ENCODE measurements around the gene MAJIN.
"Not testable (repeated sequence)": the region's sequence is repeated elsewhere in the genome, so short reads cannot be mapped to it uniquely, and the experiment has no call there.

The MAJIN gene

GRCh38 chr11:64971421-64972233 is at the start of gene MAJIN:
TSS of gene MAJIN (minus strand) at chr11:64972108. CDS start at chr11:64959405, 12,703 bp downstream.
- in situ Hi-C loops (cut with HindIII; ENCODE audit: low sequenced_read_pairs), result no loop called here

- in situ Hi-C loops (cut with HindIII; ENCODE audit: low sequenced_read_pairs), result no loop called here
Observed at GRCh38 chr11:65021509-65021908, 49.6 kb upstream of the MAJIN start.

GRCh38 chr11:65021003-65021402 is 49.1 kb upstream of the MAJIN start:
- in situ Hi-C loops (cut with HindIII; ENCODE audit: low sequenced_read_pairs), result no loop called here

GRCh38 chr11:65019824-65020223 is 47.9 kb upstream of the MAJIN start:
- in situ Hi-C loops (cut with HindIII; ENCODE audit: low sequenced_read_pairs), result no loop called here

DNA sequence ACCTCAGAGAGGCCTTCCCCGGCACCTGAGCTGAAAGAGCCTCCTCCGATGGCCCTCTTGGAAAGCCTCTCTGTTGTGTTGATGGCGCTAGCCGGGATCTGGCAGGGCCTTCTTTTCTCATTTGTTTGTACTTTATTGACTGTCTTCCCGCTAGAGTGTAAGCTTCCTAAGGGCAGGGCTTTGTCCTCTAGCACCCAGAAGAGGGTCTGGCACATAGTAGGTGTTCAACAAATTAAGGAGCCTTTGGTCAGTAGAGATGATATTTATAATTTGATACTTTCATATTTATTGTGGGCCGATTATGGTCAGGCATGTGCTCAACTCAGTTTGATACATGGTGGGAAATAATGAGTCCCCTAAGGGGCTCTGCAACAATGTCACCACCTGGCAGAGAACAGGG is 46.0 kb upstream of the MAJIN start:
- in situ Hi-C loops (cut with HindIII; ENCODE audit: low sequenced_read_pairs), result no loop called here

GRCh38 chr11:65016705-65017104 is 44.8 kb upstream of the MAJIN start:
- in situ Hi-C loops (cut with HindIII; ENCODE audit: low sequenced_read_pairs), result no loop called here

DNA sequence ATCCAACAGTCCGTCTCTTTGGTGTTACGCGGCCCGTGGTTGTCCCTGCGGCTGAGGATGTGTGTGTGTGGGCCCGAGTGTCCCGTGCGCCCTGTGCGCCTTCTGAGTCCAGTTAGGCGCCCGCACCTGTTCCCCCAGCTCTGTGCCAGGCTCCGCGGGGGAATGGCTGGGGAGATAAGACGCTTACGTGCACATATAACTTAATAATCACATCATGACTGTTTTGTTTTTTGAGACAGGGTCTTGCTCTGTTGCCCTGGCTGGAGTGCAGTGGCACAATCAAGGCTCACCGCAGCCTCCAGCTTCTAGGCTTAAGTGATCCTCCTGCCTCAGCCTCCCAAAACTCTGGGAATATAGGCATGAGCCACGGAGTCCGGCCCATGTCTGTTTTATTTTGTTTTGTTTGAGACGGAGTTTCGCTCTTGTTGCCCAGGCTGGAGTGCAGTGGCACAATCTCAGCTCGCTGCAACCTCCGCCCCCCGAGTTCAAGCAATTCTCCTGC is 42.9 kb upstream of the MAJIN start:
- in situ Hi-C loops (cut with HindIII; ENCODE audit: low sequenced_read_pairs), result no loop called here

DNA sequence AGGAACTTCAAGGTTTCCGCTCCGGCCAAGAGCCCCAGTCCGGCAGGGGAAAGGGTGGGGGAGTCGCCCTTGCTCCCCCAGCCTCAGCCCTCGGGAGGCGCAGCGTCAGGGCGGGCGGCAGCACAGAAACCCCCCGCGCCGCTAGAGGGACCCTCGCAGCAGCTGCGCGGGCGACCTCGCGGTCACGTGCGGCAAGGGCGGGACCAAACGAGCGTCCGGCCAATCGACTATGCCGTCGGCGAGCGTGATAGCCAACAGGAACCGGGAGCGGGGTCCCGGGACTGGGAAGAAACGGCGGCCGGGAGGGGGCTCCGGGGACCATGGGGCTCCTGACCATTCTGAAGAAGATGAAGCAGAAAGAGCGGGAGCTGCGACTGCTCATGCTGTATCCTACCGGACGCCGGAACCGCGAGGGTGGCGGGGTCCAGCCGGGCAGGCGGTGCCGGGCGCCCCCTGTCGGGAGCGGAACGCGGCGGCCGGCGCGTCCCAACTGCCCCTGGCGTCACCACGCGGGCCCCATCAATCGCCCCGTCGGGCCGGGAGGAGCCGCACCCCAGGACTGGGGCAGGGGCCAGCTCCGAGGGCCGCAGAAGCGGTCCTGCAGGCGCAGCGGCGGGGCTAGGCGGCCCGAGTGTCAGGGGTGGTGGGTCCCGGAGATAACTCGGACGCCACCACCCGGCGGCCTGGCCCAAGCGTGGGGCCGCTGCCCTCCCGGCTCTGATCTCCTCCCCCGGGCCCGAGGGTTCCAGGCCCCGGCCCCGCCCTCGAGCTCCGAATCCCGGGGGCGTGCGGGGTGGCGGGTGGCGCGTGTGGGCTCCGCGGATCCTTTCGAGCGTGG is 42.2 kb upstream of the MAJIN start, which contains the start of gene ARL2:
Gene ARL2 (plus strand): TSS at position 273 of the 838 bp plus-strand sequence. CDS start 48 bp downstream, at position 321.
- in situ Hi-C loops (cut with HindIII; ENCODE audit: low sequenced_read_pairs), result no loop called here

GRCh38 chr11:65013130-65013887 is 41.4 kb upstream of the MAJIN start:
- in situ Hi-C loops (cut with HindIII; ENCODE audit: low sequenced_read_pairs), result no loop called here

- in situ Hi-C loops (cut with HindIII; ENCODE audit: low sequenced_read_pairs), result no loop called here
Observed at GRCh38 chr11:65008873-65009272, 37.0 kb upstream of the MAJIN start.

DNA sequence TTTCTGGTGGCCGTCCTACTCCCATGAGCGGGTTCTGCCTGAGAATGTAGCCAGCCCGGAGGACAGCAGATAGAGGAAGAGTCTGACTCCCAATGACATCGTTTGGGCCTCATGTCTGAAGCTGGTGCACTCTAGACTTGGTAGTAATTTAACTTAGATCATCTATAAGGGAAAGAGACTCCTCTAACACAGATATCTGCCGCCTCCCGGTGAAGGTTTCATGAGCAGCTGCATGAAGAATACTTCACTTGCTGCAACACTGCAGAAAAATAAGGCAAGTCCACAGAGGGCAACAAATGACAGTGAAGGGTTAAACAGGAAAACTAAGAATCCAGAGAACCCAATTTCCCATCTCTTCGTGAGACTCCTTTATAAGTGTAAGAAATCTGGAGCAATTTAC is 36.1 kb upstream of the MAJIN start:
- in situ Hi-C loops (cut with HindIII; ENCODE audit: low sequenced_read_pairs), result no loop called here

DNA sequence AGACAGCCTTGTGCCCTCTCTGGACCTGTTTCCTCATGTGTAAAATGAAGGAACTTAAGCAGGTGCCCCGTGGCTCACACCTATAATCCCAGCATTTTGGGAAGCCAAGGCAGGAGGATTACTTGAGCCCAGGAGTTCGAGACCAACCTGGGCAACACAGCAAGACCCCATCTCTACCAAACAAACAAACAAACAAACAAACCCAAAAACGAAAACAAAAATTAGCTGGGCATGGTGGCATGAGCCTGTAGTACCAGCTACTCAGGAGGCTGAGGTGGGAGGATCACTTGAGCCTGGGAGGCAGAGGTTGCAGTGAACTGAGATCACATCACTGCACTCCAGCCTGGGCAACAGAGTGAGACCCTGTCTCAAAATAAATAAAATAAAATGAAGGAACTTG is 32.1 kb upstream of the MAJIN start:
- in situ Hi-C loops (cut with HindIII; ENCODE audit: low sequenced_read_pairs), result not testable (repeated sequence)

DNA sequence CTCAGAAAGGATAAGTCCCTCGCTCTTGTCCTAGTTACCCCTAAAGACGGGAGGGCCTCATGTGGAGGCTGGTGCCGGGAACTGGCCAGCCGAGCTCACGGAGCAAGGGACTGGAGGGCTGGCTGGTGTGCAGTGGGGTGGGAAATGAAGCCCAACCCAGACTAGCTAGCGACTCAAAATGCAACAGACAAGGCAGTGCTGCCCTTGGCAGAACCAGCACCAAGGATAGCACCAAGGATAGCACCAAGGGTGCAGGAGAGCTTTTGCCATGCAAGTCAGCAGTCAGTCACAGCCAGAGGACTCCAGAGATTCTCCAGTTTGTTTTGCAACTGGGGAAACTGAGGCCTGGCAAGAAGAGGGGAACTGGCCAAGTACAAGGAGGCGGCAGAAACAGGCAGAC is 31.4 kb upstream of the MAJIN start:
- in situ Hi-C loops (cut with HindIII; ENCODE audit: low sequenced_read_pairs), result no loop called here

- in situ Hi-C loops (cut with HindIII; ENCODE audit: low sequenced_read_pairs), result no loop called here
Observed at GRCh38 chr11:65002706-65003105, 30.8 kb upstream of the MAJIN start.

DNA sequence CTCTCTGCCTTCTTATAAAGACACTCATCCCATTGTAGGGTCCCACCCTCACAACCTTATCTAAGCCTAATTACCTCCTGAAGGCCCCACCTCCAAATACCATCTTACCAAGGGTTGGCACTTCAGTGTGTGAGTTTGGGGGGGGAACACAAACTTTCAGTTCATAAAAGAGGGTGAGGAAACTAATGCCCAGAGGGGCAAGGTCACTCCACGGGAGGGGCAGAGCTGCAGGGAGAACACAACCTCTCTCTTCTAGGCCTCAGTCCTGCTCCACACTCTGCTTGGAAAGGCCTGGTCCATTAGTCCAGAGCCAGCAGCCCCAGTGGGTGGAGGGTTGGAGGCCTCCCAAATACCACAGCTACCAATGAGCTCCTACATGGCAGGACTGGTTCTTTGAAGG is 27.6 kb upstream of the MAJIN start:
- in situ Hi-C loops (cut with HindIII; ENCODE audit: low sequenced_read_pairs), result no loop called here

DNA sequence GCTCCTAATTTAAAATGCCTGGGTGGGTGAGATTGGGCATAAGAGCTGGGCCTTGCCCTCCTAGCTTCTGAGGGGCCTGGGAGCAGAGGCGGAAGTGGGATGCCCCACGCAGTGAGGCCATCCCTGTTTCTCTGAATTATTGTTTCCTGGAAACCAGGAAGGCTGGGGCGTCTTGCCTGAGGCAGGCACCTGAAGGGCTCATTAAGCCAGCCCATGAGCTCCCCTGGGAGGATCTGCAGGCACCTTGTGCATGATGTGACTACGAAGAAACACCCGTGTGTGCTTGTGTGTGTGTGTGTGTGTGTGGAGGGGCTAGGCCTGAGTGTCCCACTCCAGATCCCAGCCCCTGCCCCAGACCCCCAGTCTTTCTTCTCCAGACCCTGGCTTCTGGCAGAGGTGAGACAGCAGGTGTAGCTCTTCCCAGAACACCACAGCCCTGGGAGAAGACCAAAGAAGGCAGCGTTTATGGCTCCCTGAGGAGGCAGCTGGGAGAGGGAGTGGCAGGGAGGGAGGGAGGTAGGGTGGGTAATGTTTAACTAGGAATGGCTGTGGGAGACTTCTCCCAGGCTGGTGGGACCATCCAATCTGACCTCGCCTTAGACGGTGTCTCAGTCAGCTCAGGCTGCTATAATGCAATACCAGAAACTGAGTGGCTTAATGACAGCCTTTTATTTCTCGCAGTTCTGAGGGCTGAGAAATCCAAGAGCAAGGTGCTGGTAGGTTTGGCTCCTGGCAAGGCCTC is 27.0 kb upstream of the MAJIN start:
- in situ Hi-C loops (cut with HindIII; ENCODE audit: low sequenced_read_pairs), result no loop called here

DNA sequence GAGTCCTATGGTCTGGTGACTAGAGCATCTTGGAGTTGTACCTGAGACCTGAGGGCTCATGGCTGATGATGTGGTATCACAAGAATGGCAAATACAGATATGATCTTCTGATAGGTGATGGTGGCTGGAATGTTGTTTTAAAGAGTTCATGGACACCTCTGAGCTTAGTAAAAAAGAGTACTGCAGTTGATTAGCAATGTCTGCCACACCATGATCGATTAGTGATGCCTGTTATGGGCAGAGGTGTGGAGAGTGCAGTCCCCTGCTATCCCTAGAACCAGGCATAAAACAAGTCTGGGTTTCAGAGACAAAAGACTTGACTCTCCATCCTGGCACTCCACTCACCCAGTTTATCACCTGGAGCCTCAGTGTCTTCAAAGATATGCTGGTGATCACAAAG is 26.2 kb upstream of the MAJIN start:
- in situ Hi-C loops (cut with HindIII; ENCODE audit: low sequenced_read_pairs), result no loop called here

- in situ Hi-C loops (cut with HindIII; ENCODE audit: low sequenced_read_pairs), result no loop called here
Observed at GRCh38 chr11:64996710-64997380, 24.9 kb upstream of the MAJIN start, which contains the start of gene BATF2. TSS of gene BATF2 (minus strand) at chr11:64996971. CDS start at chr11:64996914, 57 bp downstream.

DNA sequence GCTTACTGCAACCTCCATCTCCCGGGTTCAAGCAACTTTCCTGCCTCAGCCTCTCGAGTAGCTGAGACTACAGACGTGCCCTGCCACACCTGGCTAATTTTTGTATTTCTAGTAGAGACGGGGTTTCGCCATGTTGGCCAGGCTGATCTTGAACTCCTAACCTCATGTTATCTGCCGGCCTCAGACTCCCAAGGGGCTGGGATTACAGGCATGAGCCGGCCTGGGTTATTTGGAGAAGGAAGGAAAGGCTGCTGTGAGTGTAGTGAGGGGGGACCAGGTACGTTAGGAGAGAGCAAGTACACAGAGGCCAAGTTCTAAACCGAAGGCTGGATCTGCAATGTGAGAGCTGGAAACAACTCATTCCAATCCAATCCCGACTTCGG is 24.4 kb upstream of the MAJIN start:
- in situ Hi-C loops (cut with HindIII; ENCODE audit: low sequenced_read_pairs), result no loop called here

GRCh38 chr11:64994318-64994717 is 22.4 kb upstream of the MAJIN start:
- in situ Hi-C loops (cut with HindIII; ENCODE audit: low sequenced_read_pairs), result no loop called here
